ENCODE results near the gene TUBA3D. TPM values are rescaled to one million over a fixed set of nuclear protein-coding genes. Genes with fewer than 3 reads are reported as not detected.
"Not testable (repeated sequence)": the region's sequence is repeated elsewhere in the genome, so short reads cannot be mapped to it uniquely, and the experiment has no call there.

TUBA3D gene
- total and polyA plus RNA-seq, 11 donors: 5.5 to 835 (median 106) TPM

- DNase-seq: no peak
- Histone ChIP-seq H3K36me3 (peaks cover 0 to 39% (median 17%) of the 10 kb centered on the region in 9 donors), H3K9me3 (no peaks in the 10 kb centered on the region), H3K27me3 (no peaks in the 10 kb centered on the region), H3K4me1 (peaks cover 0 to 6% (median 0%) of the 10 kb centered on the region in 12 donors), H3K27ac (no peak overlapping the region), H3K4me3 (no peak overlapping the region)
- WGBS, 4 donors: 92 to 95% (median 94%) methylated on average over 12 to 15 of the region's 15 CpGs
- ATAC-seq: no peak
- intact Hi-C loops (cut with DNase I): loop anchor here in 4 of 10 donors (5.0 to 10.0 kb wide), 2 partner anchors 105 to 107 kb away; no protein-coding TSS in a partner anchor
- TF ChIP-seq CTCF (IDR thresholded peaks at IDR 0.05): no peak
These were observed 43.5 kb downstream of the TUBA3D start for GRCh38 chr2:131519466-131519865.

DNA sequence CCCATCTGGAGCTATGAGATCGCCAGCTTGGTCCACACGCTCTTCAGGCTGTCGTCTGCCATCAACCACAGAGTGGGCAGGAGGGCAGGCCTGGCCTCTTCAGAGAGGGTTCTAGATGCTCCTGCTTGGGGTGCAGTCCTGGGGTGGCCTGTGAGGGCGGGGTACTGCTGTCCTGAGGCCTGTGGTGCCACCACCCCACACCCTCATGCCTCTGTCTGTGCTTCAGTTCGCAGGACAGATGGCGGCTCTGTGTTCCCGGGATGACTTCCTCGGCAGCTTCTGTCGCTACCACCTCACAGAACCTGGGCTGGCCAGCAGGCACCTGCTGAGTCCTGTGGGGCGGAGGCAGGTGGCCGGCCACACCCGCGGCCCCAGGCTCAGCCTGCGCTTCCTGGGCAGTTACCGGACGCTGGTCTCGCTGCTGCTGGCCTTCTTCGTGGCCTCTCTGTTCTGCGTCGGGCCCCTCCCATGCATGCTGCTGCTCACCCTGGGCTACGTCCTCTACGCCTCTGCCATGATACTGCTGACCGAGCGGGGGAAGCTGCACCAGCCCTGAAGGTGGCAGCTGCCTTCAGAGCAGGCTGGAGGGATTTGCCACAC, 44.1 kb downstream of the TUBA3D start:
- not testable (repeated sequence) for DNase-seq, H3K27ac ChIP-seq, H3K27me3 ChIP-seq, H3K4me3 ChIP-seq, H3K9me3 ChIP-seq, H3K4me1 ChIP-seq, ATAC-seq
- peaks cover 0 to 39% (median 17%) of the 10 kb centered on the region in 9 donors for H3K36me3 ChIP-seq
- 85 to 98% (median 90%) methylated on average over 15 to 24 of the region's 24 CpGs for WGBS, 4 donors
- intact Hi-C loops (cut with DNase I): loop anchor here in 4 of 10 donors (5.0 to 10.0 kb wide), 2 partner anchors 105 to 108 kb away; no protein-coding TSS in a partner anchor

GRCh38 chr2:131520526-131520925, 44.6 kb downstream of the TUBA3D start:
- WGBS, 4 donors: 93 to 95% (median 94%) methylated on average over 10 of the region's 10 CpGs
- Histone ChIP-seq H3K4me1 (peaks cover 0 to 6% (median 0%) of the 10 kb centered on the region in 12 donors), H3K36me3 (peaks cover 0 to 39% (median 17%) of the 10 kb centered on the region in 9 donors), H3K9me3 (no peaks in the 10 kb centered on the region), H3K27ac (no peak overlapping the region), H3K27me3 (no peaks in the 10 kb centered on the region), H3K4me3 (no peak overlapping the region)
- TF ChIP-seq CTCF (IDR thresholded peaks at IDR 0.05): no peak
- no peak for TF ChIP-seq POLR2A (IDR thresholded peaks at IDR 0.05)
- DNase-seq (no peak), ATAC-seq (no peak)
- intact Hi-C loops (cut with DNase I): no loop called here

- intact Hi-C loops (cut with DNase I); DNase-seq; H3K9me3 ChIP-seq; H3K4me3 ChIP-seq; H3K27ac ChIP-seq; H3K27me3 ChIP-seq; ATAC-seq; H3K4me1 ChIP-seq: not testable (repeated sequence)
- 71 to 84% (median 79%) methylated on average over 6 of the region's 6 CpGs for WGBS, 4 donors
- peaks cover 0 to 39% (median 17%) of the 10 kb centered on the region in 9 donors for H3K36me3 ChIP-seq
These were observed 45.6 kb downstream of the TUBA3D start for GRCh38 chr2:131521524-131521923.

DNA sequence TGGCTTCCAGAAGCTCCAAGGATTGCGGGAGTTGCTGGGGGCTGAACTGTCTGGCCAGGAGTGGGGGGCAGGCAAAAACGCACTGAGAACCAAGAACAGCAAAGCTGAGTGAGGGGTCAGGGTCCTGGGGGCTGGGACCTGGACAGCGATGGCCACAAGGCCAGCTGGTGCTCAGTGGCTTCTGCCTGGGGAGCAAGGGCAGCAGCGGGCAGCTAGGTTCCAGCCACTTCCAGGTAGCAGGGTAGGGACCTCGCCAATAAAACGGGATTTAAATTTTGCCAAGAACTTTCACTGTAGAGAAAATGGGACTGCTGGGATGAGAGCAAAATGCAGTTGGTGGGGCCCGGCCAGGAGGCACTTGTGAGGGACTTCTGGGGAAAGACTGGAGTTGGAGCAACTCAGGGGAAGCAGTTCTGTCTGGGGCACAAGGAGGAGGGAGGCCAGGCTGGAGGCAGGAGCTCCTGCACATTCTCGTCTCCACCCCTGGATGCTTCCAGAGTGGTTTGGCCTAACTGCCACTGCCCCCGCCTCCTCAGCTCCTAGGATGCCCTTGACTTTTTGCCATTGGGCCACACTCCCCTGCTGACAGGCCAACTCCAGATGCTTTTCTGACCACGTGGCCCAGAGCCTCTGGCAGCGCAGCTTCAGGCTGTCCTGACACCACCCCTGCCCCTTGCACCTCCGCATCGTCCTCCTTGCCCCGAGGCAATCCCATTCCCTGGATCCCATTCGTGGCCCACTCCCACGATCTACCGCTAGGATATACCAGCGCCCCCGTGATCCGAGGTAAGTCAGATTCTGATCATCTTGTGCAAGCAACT, 46.3 kb downstream of the TUBA3D start:
- intact Hi-C loops (cut with DNase I): no loop called here
- TF ChIP-seq CTCF (IDR thresholded peaks at IDR 0.05) (no peak), POLR2A (IDR thresholded peaks at IDR 0.05) (no peak)
- Histone ChIP-seq H3K4me3 (no peak overlapping the region), H3K4me1 (peaks cover 0 to 6% (median 0%) of the 10 kb centered on the region in 12 donors), H3K27ac (no peak overlapping the region), H3K36me3 (peaks cover 0 to 35% (median 17%) of the 10 kb centered on the region in 9 donors), H3K9me3 (no peaks in the 10 kb centered on the region), H3K27me3 (no peaks in the 10 kb centered on the region)
- DNase-seq (peak in 4 of 5 donors; percentile 40 to 81 (median 72)), ATAC-seq (peak; percentile 84 to 92 (median 88))
- 68 to 70% (median 69%) methylated on average over 20 of the region's 20 CpGs for WGBS, 4 donors

DNA sequence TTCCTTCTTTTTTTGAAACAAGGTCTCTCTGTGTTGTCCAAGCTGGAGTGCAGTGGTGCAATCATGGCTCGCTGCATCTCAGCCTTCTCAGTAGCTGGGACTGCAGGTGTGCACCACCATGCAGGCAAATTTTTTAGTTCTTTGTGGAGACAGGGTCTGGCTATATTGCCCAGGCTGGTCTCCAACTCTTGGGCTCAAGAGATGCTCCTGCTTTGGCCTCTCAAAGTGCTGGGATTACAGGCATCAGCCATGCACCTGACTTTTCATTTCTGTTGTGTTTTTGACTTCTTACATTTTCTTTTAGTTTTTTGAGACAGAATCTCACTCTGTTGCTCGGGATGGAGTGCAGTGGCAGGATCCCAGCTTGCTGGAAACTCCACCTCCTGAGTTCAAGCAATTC, 49.3 kb downstream of the TUBA3D start:
- ATAC-seq; intact Hi-C loops (cut with DNase I): not testable (repeated sequence)
- WGBS, 4 donors: 91 to 96% (median 93%) methylated on average over 2 of the region's 2 CpGs

GRCh38 chr2:131527131-131528001, 51.4 kb downstream of the TUBA3D start, which contains the start of gene CCDC74A:
TSS of gene CCDC74A (plus strand) at chr2:131527888. CDS start at chr2:131527971, 83 bp downstream.
- Histone ChIP-seq H3K4me3 (peak within 1 kb of the TSS in 11 of 12 donors; percentile 6 to 54 (median 47)), H3K27ac (peak within 1 kb of the TSS in 2 of 12 donors; percentile 22 to 48)
- 35 to 53% (median 45%) methylated on average over 27 to 41 of the region's 47 CpGs for WGBS, 4 donors
- intact Hi-C loops (cut with DNase I); H3K9me3 ChIP-seq; H3K4me1 ChIP-seq; H3K27me3 ChIP-seq; H3K36me3 ChIP-seq: not testable (repeated sequence)
- ATAC-seq (peak; percentile 59 to 88 (median 68)), DNase-seq (peak; percentile 53 to 86 (median 62))

More for the DNA sequence above, 49.3 kb downstream of the TUBA3D start:
- H3K27me3 ChIP-seq, H3K27ac ChIP-seq, H3K36me3 ChIP-seq, H3K9me3 ChIP-seq, DNase-seq, H3K4me3 ChIP-seq, H3K4me1 ChIP-seq: not testable (repeated sequence)

Measured in heart left ventricle (tissue), 16 donors.